Coronary artery (tissue), 2 donors: ENCODE results near the gene LARGE1.
A peak's percentile ranks its signal among the peaks of the same experiment; 100 is the strongest.

Experiments used
- DNase-seq: peaks from one replicate; pipeline ENCODE4 v3.0.0-alpha.2; 2017; ENCODE audit warnings: low spot score
- H3K27ac ChIP-seq, 2 donors: fragments of 200-600 bp; sonication (generic); one replicate each; pipeline ENCODE4 v1.5.1; 2016 to 2019
- H3K4me3 ChIP-seq: fragments of 200-600 bp; sonication (generic); 2 replicates; pipeline ENCODE4 v1.5.1; 2016; ENCODE audit warnings: mild to moderate bottlenecking, moderate library complexity
- TF ChIP-seq, protein P1 (sequence below): fragments of 200-600 bp; sonication (generic); IDR thresholded peaks from one replicate; pipeline ENCODE4 v1.5.1; 2019; ENCODE audit warnings: antibody characterized with exemption

LARGE1 gene

DNA sequence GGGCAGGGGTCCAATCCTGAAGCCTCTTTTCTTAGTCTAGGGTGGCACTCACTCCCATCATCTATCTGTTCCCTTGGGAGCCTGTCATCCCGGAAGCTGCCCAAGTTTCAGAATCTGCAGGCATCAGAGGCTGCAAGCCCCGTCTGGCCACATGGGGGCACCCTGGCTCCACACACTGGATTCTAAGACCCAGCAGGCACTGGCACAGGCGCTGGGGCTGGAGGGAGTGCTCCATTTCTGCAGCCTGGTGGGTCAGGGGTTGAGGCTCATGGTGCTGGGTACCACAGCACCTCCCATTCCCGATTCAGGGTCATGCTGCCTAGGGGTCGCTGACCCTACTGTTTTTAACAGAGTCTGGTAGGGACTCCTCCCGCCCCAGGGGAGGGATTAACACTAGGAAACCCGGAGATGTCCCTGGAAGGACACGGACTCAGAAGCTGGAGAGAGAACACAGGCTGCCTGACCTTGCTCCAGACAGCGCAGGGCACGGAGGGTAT lies 618.2 kb downstream of the LARGE1 start:
- Histone ChIP-seq H3K4me3 (peak overlapping the region; percentile 1), H3K27ac (no peak overlapping the region)
- TF ChIP-seq, protein P1, sequence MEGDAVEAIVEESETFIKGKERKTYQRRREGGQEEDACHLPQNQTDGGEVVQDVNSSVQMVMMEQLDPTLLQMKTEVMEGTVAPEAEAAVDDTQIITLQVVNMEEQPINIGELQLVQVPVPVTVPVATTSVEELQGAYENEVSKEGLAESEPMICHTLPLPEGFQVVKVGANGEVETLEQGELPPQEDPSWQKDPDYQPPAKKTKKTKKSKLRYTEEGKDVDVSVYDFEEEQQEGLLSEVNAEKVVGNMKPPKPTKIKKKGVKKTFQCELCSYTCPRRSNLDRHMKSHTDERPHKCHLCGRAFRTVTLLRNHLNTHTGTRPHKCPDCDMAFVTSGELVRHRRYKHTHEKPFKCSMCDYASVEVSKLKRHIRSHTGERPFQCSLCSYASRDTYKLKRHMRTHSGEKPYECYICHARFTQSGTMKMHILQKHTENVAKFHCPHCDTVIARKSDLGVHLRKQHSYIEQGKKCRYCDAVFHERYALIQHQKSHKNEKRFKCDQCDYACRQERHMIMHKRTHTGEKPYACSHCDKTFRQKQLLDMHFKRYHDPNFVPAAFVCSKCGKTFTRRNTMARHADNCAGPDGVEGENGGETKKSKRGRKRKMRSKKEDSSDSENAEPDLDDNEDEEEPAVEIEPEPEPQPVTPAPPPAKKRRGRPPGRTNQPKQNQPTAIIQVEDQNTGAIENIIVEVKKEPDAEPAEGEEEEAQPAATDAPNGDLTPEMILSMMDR = peak; percentile 90
- peak; percentile 75 for DNase-seq

DNA sequence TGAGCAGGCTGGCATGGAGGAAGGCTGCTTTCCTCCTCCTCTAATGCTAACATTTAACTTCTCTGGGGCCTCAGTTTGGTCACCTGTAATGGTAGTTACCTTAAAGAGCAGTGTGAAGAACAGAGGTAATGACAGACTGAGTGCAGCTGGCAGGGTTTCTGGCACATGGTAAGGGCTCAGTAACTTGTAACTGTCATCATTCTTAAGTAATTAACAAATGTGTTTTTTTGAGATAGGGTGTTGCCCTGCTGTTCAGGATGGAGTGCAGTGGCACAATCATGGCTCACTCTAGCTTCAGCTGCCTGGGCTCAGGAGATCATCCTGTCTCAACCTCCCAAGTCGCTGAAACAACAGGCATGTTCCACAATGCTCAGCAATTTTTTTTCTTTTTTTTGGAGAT lies 620.1 kb downstream of the LARGE1 start:
- H3K27ac ChIP-seq = no peak overlapping the region
- TF ChIP-seq, protein P1 = no peak
- DNase-seq = no peak
- no peak overlapping the region for H3K4me3 ChIP-seq

DNA sequence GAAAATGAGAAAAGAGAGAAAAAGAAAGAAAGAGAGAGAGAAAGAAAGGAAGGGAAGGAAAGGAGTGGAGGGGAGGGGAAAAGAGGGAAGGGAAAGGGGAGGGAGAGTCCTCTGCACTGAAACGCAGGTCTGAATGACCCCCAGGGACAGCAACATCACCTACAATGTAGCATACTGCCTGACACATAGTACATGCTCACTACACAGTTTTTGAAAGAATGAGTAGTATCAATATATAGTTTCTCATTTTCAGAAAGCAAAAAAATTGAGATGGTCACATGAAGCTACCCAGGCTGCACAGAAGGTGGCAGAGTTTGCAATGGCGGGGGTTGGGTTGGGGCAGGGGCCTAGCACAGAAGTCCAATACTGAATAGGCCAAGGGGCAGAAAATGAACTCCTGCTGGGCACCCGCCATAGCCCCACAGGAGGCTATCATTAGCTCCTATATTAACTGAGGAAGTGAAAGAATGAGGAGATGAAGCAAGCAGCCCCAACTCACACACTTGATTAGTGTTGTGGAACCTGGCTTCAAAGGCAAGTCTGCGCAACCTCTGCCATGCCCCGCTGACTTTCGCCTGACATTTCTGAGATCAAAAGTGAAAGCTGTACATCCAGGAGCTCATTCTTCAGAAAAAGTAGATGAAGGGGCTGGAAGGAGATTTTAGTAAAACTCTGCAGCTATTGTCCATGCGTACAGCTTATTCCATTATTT lies 620.9 kb downstream of the LARGE1 start:
- H3K27ac ChIP-seq = no peak overlapping the region
- no peak overlapping the region for H3K4me3 ChIP-seq
- TF ChIP-seq, protein P1 = no peak
- no peak for DNase-seq

DNA sequence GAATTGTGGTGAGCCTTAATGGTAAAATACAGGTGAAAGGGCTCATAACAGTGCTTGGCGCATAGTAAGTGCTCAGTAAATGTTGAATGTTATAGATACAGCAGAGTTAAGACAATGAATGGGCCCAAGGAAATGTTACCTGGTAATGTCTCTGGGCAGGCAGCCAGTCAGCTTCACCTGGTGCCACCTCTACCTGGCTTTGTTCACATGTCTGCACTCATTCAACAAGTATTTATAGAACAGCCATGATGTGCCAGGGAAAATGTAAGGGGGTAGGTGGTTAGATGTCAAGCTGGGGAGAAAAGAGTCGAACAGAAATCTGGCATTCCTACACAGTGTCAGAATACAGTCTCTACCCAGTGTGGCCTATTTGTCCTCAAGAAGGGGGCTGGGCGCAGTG lies 623.3 kb downstream of the LARGE1 start:
- TF ChIP-seq, protein P1 = no peak
- no peak overlapping the region for H3K4me3 ChIP-seq
- DNase-seq = no peak
- no peak overlapping the region for H3K27ac ChIP-seq

DNA sequence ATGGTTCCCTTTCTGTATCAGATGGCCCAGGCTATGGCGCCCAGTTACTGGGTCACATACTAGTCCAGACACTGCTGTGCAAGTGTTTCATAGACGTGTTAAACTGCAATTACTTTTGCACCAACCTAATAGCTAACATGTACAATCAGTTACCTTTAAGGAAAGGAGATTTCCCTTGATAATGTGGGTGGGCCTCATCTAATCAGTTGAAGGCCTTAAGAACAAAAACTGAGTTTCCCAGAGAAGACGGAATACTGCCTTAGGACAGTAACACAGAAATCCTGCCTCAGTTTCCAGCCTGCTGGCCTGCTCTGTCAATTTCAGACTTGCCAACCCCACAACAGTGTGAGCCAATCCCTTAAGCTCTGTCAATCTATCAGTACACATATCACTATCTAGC lies 632.2 kb downstream of the LARGE1 start:
- Histone ChIP-seq H3K4me3 (no peak overlapping the region), H3K27ac (no peak overlapping the region)
- TF ChIP-seq, protein P1 = no peak
- DNase-seq = no peak

DNA sequence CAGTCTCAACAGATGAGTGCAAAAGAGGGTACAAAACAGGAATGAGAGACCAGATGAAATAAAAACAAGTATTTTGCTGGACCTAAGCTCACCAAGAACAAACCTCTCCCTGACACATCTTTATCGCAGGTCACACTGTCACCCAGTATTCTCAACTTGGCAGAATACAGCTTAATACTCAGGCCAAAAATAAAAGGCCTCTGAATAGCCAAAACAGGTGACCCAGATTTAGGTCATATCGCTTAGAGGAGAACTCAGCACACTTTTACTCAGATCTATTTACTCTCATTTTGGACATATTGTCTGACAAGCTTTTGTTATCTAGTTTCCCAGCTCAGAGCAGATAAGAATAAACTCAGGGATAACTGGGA lies 645.2 kb downstream of the LARGE1 start:
- no peak for DNase-seq

More for the DNA sequence above, 645.2 kb downstream of the LARGE1 start:
- TF ChIP-seq, protein P1 = no peak
- Histone ChIP-seq H3K4me3 (no peak overlapping the region), H3K27ac (no peak overlapping the region)
